NCI-H2227 (cell line): Measurements from ENCODE around the gene LRRK1.

ENCODE experiments used
- DNase-seq: peaks from one replicate; lab custom pipeline; 2025; ENCODE audit not compliant: unreplicated experiment; lab: John Stamatoyannopoulos, UW

LRRK1 gene

GRCh38 chr15:101020451-101020850 lies 101.3 kb downstream of the LRRK1 start:
- DNase-seq = no peak

GRCh38 chr15:101020945-101021344 lies 101.8 kb downstream of the LRRK1 start:
- DNase-seq = no peak

GRCh38 chr15:101022306-101022705 lies 103.1 kb downstream of the LRRK1 start:
- DNase-seq = no peak

- DNase-seq = no peak
Observed at GRCh38 chr15:101022876-101023275, 103.7 kb downstream of the LRRK1 start.

GRCh38 chr15:101023501-101024072 lies 104.4 kb downstream of the LRRK1 start:
- DNase-seq = no peak

- DNase-seq = no peak
Observed at GRCh38 chr15:101024073-101024695, 105.0 kb downstream of the LRRK1 start.

GRCh38 chr15:101024706-101025500 lies 105.7 kb downstream of the LRRK1 start:
- no peak for DNase-seq

GRCh38 chr15:101025501-101025885 lies 106.3 kb downstream of the LRRK1 start:
- DNase-seq = no peak

- DNase-seq = no peak
Observed at GRCh38 chr15:101025896-101026631, 106.9 kb downstream of the LRRK1 start.

- DNase-seq = no peak
Observed at GRCh38 chr15:101026656-101027272, 107.6 kb downstream of the LRRK1 start.

- DNase-seq = no peak
Observed at GRCh38 chr15:101027273-101027901, 108.2 kb downstream of the LRRK1 start.

GRCh38 chr15:101027920-101028319 lies 108.8 kb downstream of the LRRK1 start:
- no peak for DNase-seq

GRCh38 chr15:101028321-101028720 lies 109.2 kb downstream of the LRRK1 start:
- DNase-seq = no peak

- no peak for DNase-seq
Observed at GRCh38 chr15:101028772-101029438, 109.7 kb downstream of the LRRK1 start.

GRCh38 chr15:101029971-101030661 lies 111.0 kb downstream of the LRRK1 start:
- no peak for DNase-seq

- no peak for DNase-seq
Observed at GRCh38 chr15:101031213-101031612, 112.1 kb downstream of the LRRK1 start.

- no peak for DNase-seq
Observed at GRCh38 chr15:101033801-101034200, 114.6 kb downstream of the LRRK1 start.

- no peak for DNase-seq
Observed at GRCh38 chr15:101035611-101036010, 116.5 kb downstream of the LRRK1 start.

- no peak for DNase-seq
Observed at GRCh38 chr15:101036189-101036588, 117.0 kb downstream of the LRRK1 start.
